Measurements from ENCODE around the gene RORC.

DNA sequence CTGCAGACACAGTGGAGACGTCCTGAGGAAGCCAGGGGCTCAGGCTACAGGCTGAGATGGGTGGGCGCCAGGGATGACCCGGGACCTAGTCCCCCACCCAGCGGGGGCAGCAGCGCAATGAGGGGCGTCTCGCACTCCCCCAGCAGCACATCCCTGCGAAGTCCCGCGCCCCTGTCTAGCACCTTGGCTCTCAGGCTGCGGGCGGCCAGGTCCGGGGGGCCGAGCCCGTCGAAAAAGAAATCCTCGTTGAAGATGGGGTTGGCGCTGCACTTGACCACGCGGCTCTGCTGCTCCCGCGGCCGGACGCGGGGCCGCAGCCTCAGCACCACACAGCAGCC is 6.3 kb upstream of the RORC start:
- TF ChIP-seq SIN3A (IDR thresholded peaks at IDR 0.05; ENCODE audit: borderline replicate concordance, insufficient read depth, low read length) (no peak), POLR2AphosphoS5 (IDR thresholded peaks at IDR 0.05; ENCODE audit: low read depth, low read length) (no peak), TAF1 (IDR thresholded peaks at IDR 0.05; ENCODE audit: borderline replicate concordance, insufficient read depth, low read length) (no peak), FOXP2 (optimal IDR thresholded peaks at IDR 0.05; ENCODE audit: borderline replicate concordance, extremely low read depth, extremely low read length, insufficient read depth) (no peak)
- TF ChIP-seq, protein P1, sequence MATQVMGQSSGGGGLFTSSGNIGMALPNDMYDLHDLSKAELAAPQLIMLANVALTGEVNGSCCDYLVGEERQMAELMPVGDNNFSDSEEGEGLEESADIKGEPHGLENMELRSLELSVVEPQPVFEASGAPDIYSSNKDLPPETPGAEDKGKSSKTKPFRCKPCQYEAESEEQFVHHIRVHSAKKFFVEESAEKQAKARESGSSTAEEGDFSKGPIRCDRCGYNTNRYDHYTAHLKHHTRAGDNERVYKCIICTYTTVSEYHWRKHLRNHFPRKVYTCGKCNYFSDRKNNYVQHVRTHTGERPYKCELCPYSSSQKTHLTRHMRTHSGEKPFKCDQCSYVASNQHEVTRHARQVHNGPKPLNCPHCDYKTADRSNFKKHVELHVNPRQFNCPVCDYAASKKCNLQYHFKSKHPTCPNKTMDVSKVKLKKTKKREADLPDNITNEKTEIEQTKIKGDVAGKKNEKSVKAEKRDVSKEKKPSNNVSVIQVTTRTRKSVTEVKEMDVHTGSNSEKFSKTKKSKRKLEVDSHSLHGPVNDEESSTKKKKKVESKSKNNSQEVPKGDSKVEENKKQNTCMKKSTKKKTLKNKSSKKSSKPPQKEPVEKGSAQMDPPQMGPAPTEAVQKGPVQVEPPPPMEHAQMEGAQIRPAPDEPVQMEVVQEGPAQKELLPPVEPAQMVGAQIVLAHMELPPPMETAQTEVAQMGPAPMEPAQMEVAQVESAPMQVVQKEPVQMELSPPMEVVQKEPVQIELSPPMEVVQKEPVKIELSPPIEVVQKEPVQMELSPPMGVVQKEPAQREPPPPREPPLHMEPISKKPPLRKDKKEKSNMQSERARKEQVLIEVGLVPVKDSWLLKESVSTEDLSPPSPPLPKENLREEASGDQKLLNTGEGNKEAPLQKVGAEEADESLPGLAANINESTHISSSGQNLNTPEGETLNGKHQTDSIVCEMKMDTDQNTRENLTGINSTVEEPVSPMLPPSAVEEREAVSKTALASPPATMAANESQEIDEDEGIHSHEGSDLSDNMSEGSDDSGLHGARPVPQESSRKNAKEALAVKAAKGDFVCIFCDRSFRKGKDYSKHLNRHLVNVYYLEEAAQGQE (IDR thresholded peaks at IDR 0.05; ENCODE audit: insufficient read depth in 1 of 2, low read depth in 2 of 2, low read length in 2 of 2): no peak

Data from PFSK-1 (cell line).